GM21390 (cell line): ENCODE results near the gene HLA-DPB1.
"Not testable (repeated sequence)": the region's sequence is repeated elsewhere in the genome, so short reads cannot be mapped to it uniquely, and the experiment has no call there.

ENCODE experiments used
- ATAC-seq: cut with Tn5 transposase; IDR thresholded peaks from one replicate; pipeline ENCODE4 v1.9.1; 2021; ENCODE audit not compliant: unreplicated experiment

HLA-DPB1 gene

GRCh38 chr6:33075568-33076405, at the start of gene HLA-DPB1:
Gene HLA-DPB1 (plus strand): TSS chr6:33075990. CDS start chr6:33076042, 52 bp downstream.
- ATAC-seq, result peak; percentile 70

- ATAC-seq, result no peak
These were observed 47.5 kb upstream of the HLA-DPB1 start for GRCh38 chr6:33028220-33028849.

GRCh38 chr6:33029328-33030184, 46.2 kb upstream of the HLA-DPB1 start:
- peak; percentile 69 for ATAC-seq

GRCh38 chr6:33030245-33030644, 45.5 kb upstream of the HLA-DPB1 start:
- no peak for ATAC-seq

GRCh38 chr6:33034554-33034953, 41.2 kb upstream of the HLA-DPB1 start:
- ATAC-seq, result no peak

GRCh38 chr6:33036535-33036934, 39.3 kb upstream of the HLA-DPB1 start:
- ATAC-seq, result no peak

GRCh38 chr6:33040157-33040556, 35.6 kb upstream of the HLA-DPB1 start:
- no peak for ATAC-seq

- ATAC-seq, result no peak
These were observed 26.3 kb upstream of the HLA-DPB1 start for GRCh38 chr6:33049323-33050013.

- ATAC-seq, result no peak
These were observed 25.6 kb upstream of the HLA-DPB1 start for GRCh38 chr6:33050014-33050810.

GRCh38 chr6:33052627-33053026, 23.2 kb upstream of the HLA-DPB1 start:
- no peak for ATAC-seq

- no peak for ATAC-seq
These were observed 22.6 kb upstream of the HLA-DPB1 start for GRCh38 chr6:33053230-33053629.

- no peak for ATAC-seq
These were observed 18.3 kb upstream of the HLA-DPB1 start for GRCh38 chr6:33057222-33058150.

- ATAC-seq, result no peak
These were observed 13.8 kb upstream of the HLA-DPB1 start for GRCh38 chr6:33061987-33062386.

GRCh38 chr6:33063435-33063834, 12.4 kb upstream of the HLA-DPB1 start:
- ATAC-seq, result not testable (repeated sequence)

- ATAC-seq, result no peak
These were observed 11.1 kb upstream of the HLA-DPB1 start for GRCh38 chr6:33064723-33065122.

- no peak for ATAC-seq
These were observed 10.5 kb upstream of the HLA-DPB1 start for GRCh38 chr6:33065312-33065711.

- no peak for ATAC-seq
These were observed 8.8 kb upstream of the HLA-DPB1 start for GRCh38 chr6:33066917-33067521.

- ATAC-seq, result no peak
These were observed 6.6 kb upstream of the HLA-DPB1 start for GRCh38 chr6:33069021-33069738.
